Natural killer cell (primary cell): ENCODE measurements around the gene CTLA4. TPM values are rescaled to one million over a fixed set of nuclear protein-coding genes. Genes with fewer than 3 reads are reported as not detected.

Source experiments
- ATAC-seq, 3 donors: fragments of 150-1000 bp in 2 of 3; fragments of 200-7000 bp in 1 of 3; cut with Tn5 transposase; 1 replicate in 1 of 3; 2 replicates in 2 of 3; pipeline ENCODE4 v1.10.0; 2021; ENCODE audit warnings: mild to moderate bottlenecking in 2 of 3, moderate library complexity in 2 of 3
- DNase-seq, 2 donors: peaks; one replicate each; pipeline versions ENCODE4 v3.0.0 to v3.0.0-alpha.2; 2013 to 2021; ENCODE audit warnings: mixed read lengths in 1 of 2
- H3K27ac ChIP-seq: one replicate; pipeline ENCODE4 v1.5.1; 2013; ENCODE audit warnings: mild to moderate bottlenecking, low read length
- H3K27me3 ChIP-seq: one replicate; pipeline ENCODE4 v1.6.1; 2013; ENCODE audit warnings: low read length; ENCODE audit not compliant: control insufficient read depth, insufficient read depth
- H3K36me3 ChIP-seq: one replicate; pipeline ENCODE4 v1.6.1; 2013; ENCODE audit warnings: low read length; ENCODE audit not compliant: control insufficient read depth, insufficient read depth
- H3K4me1 ChIP-seq: one replicate; pipeline ENCODE4 v1.6.1; 2013; ENCODE audit warnings: low read length; ENCODE audit not compliant: control insufficient read depth, insufficient read depth
- H3K4me3 ChIP-seq: one replicate; pipeline ENCODE4 v1.5.1; 2013; ENCODE audit warnings: low read length
- H3K9me3 ChIP-seq: one replicate; pipeline ENCODE4 v1.6.1; 2013; ENCODE audit warnings: low read length; ENCODE audit not compliant: control insufficient read depth, insufficient read depth
- H3K27ac Mint-ChIP-seq, 2 donors: one replicate each; pipeline ENCODE4 v1.8.0; 2022; ENCODE audit warnings: mild to moderate bottlenecking in 2 of 2, mixed read lengths in 2 of 2, moderate library complexity in 1 of 2
- H3K27me3 Mint-ChIP-seq, 2 donors: one replicate each; pipeline ENCODE4 v1.8.0; 2022; ENCODE audit warnings: low read depth in 2 of 2, mixed read lengths in 2 of 2
- H3K36me3 Mint-ChIP-seq: one replicate; pipeline ENCODE4 v1.8.0; 2022; ENCODE audit warnings: mixed read lengths
- H3K4me1 Mint-ChIP-seq, 2 donors: one replicate each; pipeline ENCODE4 v1.8.0; 2022; ENCODE audit warnings: mixed read lengths in 2 of 2
- H3K4me3 Mint-ChIP-seq: one replicate; pipeline ENCODE4 v1.8.0; 2022; ENCODE audit warnings: mild to moderate bottlenecking, moderate library complexity, mixed read lengths
- H3K9me3 Mint-ChIP-seq, 2 donors: one replicate each; pipeline ENCODE4 v1.8.0; 2022; ENCODE audit warnings: mixed read lengths in 2 of 2
- CTCF ChIP-seq: fragments of 200-600 bp; IDR thresholded peaks from one replicate; pipeline ENCODE4 v1.8.0; 2022; ENCODE audit warnings: antibody characterized with exemption
- WGBS: methylation state at CpG from one replicate; pipeline ENCODE4 v1.1.7; 2013; ENCODE audit warnings: missing lambda C conversion rate; ENCODE audit not compliant: insufficient coverage; 5-methylcytosine and 5-hydroxymethylcytosine counted together
- intact Hi-C: fragments of 100-400 bp; cut with micrococcal nuclease; formaldehyde crosslinking; loops from one replicate; pipeline ENCODE4 v1.14.2; 2022
- total RNA-seq, 4 donors: library from RNA; stranded (reverse); fragments of 120-200 nt in 1 of 4; gene quantifications; one replicate each; pipeline versions ENCODE4 v1.2.3 to v1.2.4, GENCODE V29; 2013 to 2022

CTLA4 gene
- total RNA-seq, 3 donors from 2014 or later (not counting 1 experiment from before 2014, with no cell fraction given): 0.31 to 2.3 (median 0.78) TPM

GRCh38 chr2:203861197-203861596 lies 6.4 kb upstream of the CTLA4 start:
- H3K27me3 ChIP-seq: no peaks in the 10 kb centered on the region
- H3K36me3 Mint-ChIP-seq: no peaks in the 10 kb centered on the region
- H3K36me3 ChIP-seq: no peaks in the 10 kb centered on the region
- H3K9me3 ChIP-seq: no peaks in the 10 kb centered on the region
- peaks cover 15 to 28% of the 10 kb centered on the region in 2 donors for H3K4me1 Mint-ChIP-seq
- peak in 1 of 2 donors; percentile 21 for DNase-seq
- H3K27ac Mint-ChIP-seq: no peak overlapping the region
- TF ChIP-seq CTCF: no peak
- H3K27me3 Mint-ChIP-seq: no peaks in the 10 kb centered on the region
- WGBS: 88% methylated on average over 2 of the region's 4 CpGs
- ATAC-seq: no peak
- no peak overlapping the region for H3K27ac ChIP-seq
- H3K4me3 ChIP-seq: no peak overlapping the region
- intact Hi-C loops: no loop called here
- H3K4me1 ChIP-seq: no peaks in the 10 kb centered on the region
- H3K4me3 Mint-ChIP-seq: no peak overlapping the region
- H3K9me3 Mint-ChIP-seq: no peaks in the 10 kb centered on the region

DNA sequence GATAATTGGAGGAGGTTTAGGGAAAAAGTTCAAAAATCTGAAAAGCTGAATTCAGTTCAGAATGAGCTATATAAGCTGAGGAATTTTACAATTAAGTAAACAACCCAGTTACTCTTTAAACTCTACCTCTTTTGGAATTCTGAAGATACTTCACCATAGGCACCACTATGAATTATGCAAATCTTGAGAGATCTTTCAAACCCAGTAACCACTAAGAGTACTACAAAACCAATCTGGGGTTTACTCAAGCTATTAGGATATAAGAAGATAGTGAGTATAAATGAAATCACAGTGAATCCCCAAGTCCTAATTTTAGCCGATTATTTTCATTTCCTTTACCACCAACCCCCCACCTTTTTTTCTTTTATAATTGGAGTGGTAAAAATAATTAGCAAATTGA lies 6.0 kb upstream of the CTLA4 start:
- H3K27me3 ChIP-seq: no peaks in the 10 kb centered on the region
- Mint-ChIP-seq H3K27me3 (no peaks in the 10 kb centered on the region), H3K27ac (no peak overlapping the region), H3K4me1 (peaks cover 15 to 28% of the 10 kb centered on the region in 2 donors), H3K9me3 (no peaks in the 10 kb centered on the region), H3K4me3 (no peak overlapping the region), H3K36me3 (no peaks in the 10 kb centered on the region)
- ATAC-seq (no peak), DNase-seq (no peak)
- no peaks in the 10 kb centered on the region for H3K9me3 ChIP-seq
- TF ChIP-seq CTCF: no peak
- H3K4me1 ChIP-seq: no peaks in the 10 kb centered on the region
- intact Hi-C loops: no loop called here
- no CpG with 5 or more reads among the region's 1 CpG for WGBS
- no peak overlapping the region for H3K4me3 ChIP-seq
- H3K36me3 ChIP-seq: no peaks in the 10 kb centered on the region
- no peak overlapping the region for H3K27ac ChIP-seq

GRCh38 chr2:203869223-203870042 lies 1.9 kb downstream of the CTLA4 start:
- 41% methylated on average over 6 of the region's 6 CpGs for WGBS
- no peak overlapping the region for H3K4me3 ChIP-seq
- H3K27ac ChIP-seq: no peak overlapping the region
- H3K36me3 Mint-ChIP-seq: no peaks in the 10 kb centered on the region
- H3K9me3 ChIP-seq: no peaks in the 10 kb centered on the region
- no peaks in the 10 kb centered on the region for H3K36me3 ChIP-seq
- H3K4me1 ChIP-seq: peaks cover 26% of the 10 kb centered on the region
- intact Hi-C loops: no loop called here
- no peak for TF ChIP-seq CTCF
- H3K9me3 Mint-ChIP-seq: no peaks in the 10 kb centered on the region
- peaks cover 25 to 30% of the 10 kb centered on the region in 2 donors for H3K4me1 Mint-ChIP-seq
- DNase-seq (peak in 1 of 2 donors; percentile 80), ATAC-seq (peak; percentile 52 to 70 (median 58))
- H3K27me3 ChIP-seq: no peaks in the 10 kb centered on the region
- H3K4me3 Mint-ChIP-seq: peak overlapping the region; percentile 6
- peak overlapping the region in 1 of 2 donors; percentile 62 for H3K27ac Mint-ChIP-seq
- H3K27me3 Mint-ChIP-seq: peaks cover 0 to 2% of the 10 kb centered on the region in 2 donors
